ENCODE results near the gene GGA3. TPM values are rescaled to one million over a fixed set of nuclear protein-coding genes. Genes with fewer than 3 reads are reported as not detected.

The GGA3 gene
- total and polyA plus RNA-seq, 7 experiments from 2014 or later, result 13.2 to 128 (median 81.9) TPM

GRCh38 chr17:75237100-75238014, 24.0 kb downstream of the GGA3 start:
- CTCF ChIA-PET, result interaction anchor here (0.9 to 4.9 kb wide), 5 partner anchors 9 to 265 kb away, joined by 3 to 26 read pairs (median 3); no protein-coding TSS in a partner anchor

GRCh38 chr17:75232786-75233185, 28.6 kb downstream of the GGA3 start:
- peaks cover 0 to 44% (median 8%) of the 10 kb centered on the region in 5 donors for H3K36me3 Mint-ChIP-seq
- ATAC-seq (no peak), DNase-seq (no peak)
- CTCF ChIA-PET, result no interaction called here
- Histone ChIP-seq H3K27ac (ENCODE audit: low read depth, low read length) (no peak overlapping the region), H3K27me3 (ENCODE audit: control insufficient read depth in 2 of 2, insufficient read depth in 2 of 2, low read length in 2 of 2) (no peaks in the 10 kb centered on the region), H3K4me1 (ENCODE audit: control insufficient read depth in 2 of 2, insufficient read depth in 2 of 2, low read length in 2 of 2) (no peaks in the 10 kb centered on the region), H3K9me3 (ENCODE audit: control insufficient read depth in 2 of 3, low read length in 3 of 3) (no peaks in the 10 kb centered on the region), H3K36me3 (ENCODE audit: control insufficient read depth in 2 of 3, insufficient read depth in 3 of 3, low read length in 3 of 3) (peaks cover 22 to 89% (median 27%) of the 10 kb centered on the region in 3 experiments), H3K4me3 (ENCODE audit: low read length) (no peak overlapping the region)
- POLR2A ChIA-PET, result interaction anchor here (0.7 kb wide), 1 partner anchor 54 kb away, joined by 3 read pairs; no protein-coding TSS in a partner anchor
- no peaks in the 10 kb centered on the region for H3K27me3 Mint-ChIP-seq
- no peaks in the 10 kb centered on the region for H3K4me1 Mint-ChIP-seq
- no peaks in the 10 kb centered on the region for H3K9me3 Mint-ChIP-seq
- H3K4me3 Mint-ChIP-seq, result no peak overlapping the region
- H3K27ac Mint-ChIP-seq, result peak overlapping the region in 2 of 9 donors; percentile 48 to 60
- intact Hi-C loops (cut with micrococcal nuclease), result no loop called here

More at GRCh38 chr17:75237100-75238014, 24.0 kb downstream of the GGA3 start:
- Histone ChIP-seq H3K36me3 (ENCODE audit: control insufficient read depth in 2 of 3, insufficient read depth in 3 of 3, low read length in 3 of 3) (peaks cover 22 to 92% (median 34%) of the 10 kb centered on the region in 3 experiments), H3K4me3 (ENCODE audit: low read length) (no peak overlapping the region), H3K9me3 (ENCODE audit: control insufficient read depth in 2 of 3, low read length in 3 of 3) (no peaks in the 10 kb centered on the region), H3K4me1 (ENCODE audit: control insufficient read depth in 2 of 2, insufficient read depth in 2 of 2, low read length in 2 of 2) (peaks cover 0 to 14% of the 10 kb centered on the region in 2 donors), H3K27me3 (ENCODE audit: control insufficient read depth in 2 of 2, insufficient read depth in 2 of 2, low read length in 2 of 2) (no peaks in the 10 kb centered on the region), H3K27ac (ENCODE audit: low read depth, low read length) (no peak overlapping the region)
- POLR2A ChIA-PET, result interaction anchor here (0.6 kb wide), 1 partner anchor 10 kb away, joined by 4 read pairs; no protein-coding TSS in a partner anchor
- DNase-seq (no peak), ATAC-seq (no peak)
- Mint-ChIP-seq H3K27ac (peak overlapping the region in 2 of 9 donors; percentile 21 to 82), H3K36me3 (peaks cover 4 to 39% (median 14%) of the 10 kb centered on the region in 5 donors), H3K9me3 (no peaks in the 10 kb centered on the region), H3K27me3 (no peaks in the 10 kb centered on the region), H3K4me3 (no peak overlapping the region), H3K4me1 (peaks cover 5 to 13% (median 10%) of the 10 kb centered on the region in 7 donors)
- intact Hi-C loops (cut with micrococcal nuclease), result loop anchor here (1.0 kb wide), 3 partner anchors 123 to 276 kb away; no protein-coding TSS in a partner anchor

- ChIA-PET POLR2A (interaction anchor here (1.1 kb wide), 1 partner anchor 39 kb away, joined by 3 read pairs; the partner anchor contains the start of gene MIF4GD), CTCF (no interaction called here)
- H3K27me3 ChIP-seq (ENCODE audit: control insufficient read depth in 2 of 2, insufficient read depth in 2 of 2, low read length in 2 of 2), result no peaks in the 10 kb centered on the region
- peak overlapping the region in 2 of 9 donors; percentile 34 to 60 for H3K27ac Mint-ChIP-seq
- peaks cover 0 to 41% (median 8%) of the 10 kb centered on the region in 5 donors for H3K36me3 Mint-ChIP-seq
- H3K4me3 Mint-ChIP-seq, result no peak overlapping the region
- DNase-seq, result no peak
- intact Hi-C loops (cut with micrococcal nuclease), result no loop called here
- no peaks in the 10 kb centered on the region for H3K4me1 Mint-ChIP-seq
- no peaks in the 10 kb centered on the region for H3K27me3 Mint-ChIP-seq
- ATAC-seq, result no peak
- no peaks in the 10 kb centered on the region for H3K9me3 Mint-ChIP-seq
- H3K4me1 ChIP-seq (ENCODE audit: control insufficient read depth in 2 of 2, insufficient read depth in 2 of 2, low read length in 2 of 2), result no peaks in the 10 kb centered on the region
- H3K27ac ChIP-seq (ENCODE audit: low read depth, low read length), result no peak overlapping the region
- H3K36me3 ChIP-seq (ENCODE audit: control insufficient read depth in 2 of 3, insufficient read depth in 3 of 3, low read length in 3 of 3), result peaks cover 18 to 86% (median 27%) of the 10 kb centered on the region in 3 experiments
- no peak overlapping the region for H3K4me3 ChIP-seq (ENCODE audit: low read length)
- no peaks in the 10 kb centered on the region for H3K9me3 ChIP-seq (ENCODE audit: control insufficient read depth in 2 of 3, low read length in 3 of 3)
These were observed 29.5 kb downstream of the GGA3 start for GRCh38 chr17:75231741-75232464.

GRCh38 chr17:75231071-75231470, 30.3 kb downstream of the GGA3 start:
- intact Hi-C loops (cut with micrococcal nuclease), result no loop called here
- Histone ChIP-seq H3K9me3 (ENCODE audit: control insufficient read depth in 2 of 3, low read length in 3 of 3) (no peaks in the 10 kb centered on the region), H3K4me3 (ENCODE audit: low read length) (no peak overlapping the region), H3K4me1 (ENCODE audit: control insufficient read depth in 2 of 2, insufficient read depth in 2 of 2, low read length in 2 of 2) (no peaks in the 10 kb centered on the region), H3K27me3 (ENCODE audit: control insufficient read depth in 2 of 2, insufficient read depth in 2 of 2, low read length in 2 of 2) (no peaks in the 10 kb centered on the region), H3K36me3 (ENCODE audit: control insufficient read depth in 2 of 3, insufficient read depth in 3 of 3, low read length in 3 of 3) (peaks cover 10 to 88% (median 24%) of the 10 kb centered on the region in 3 experiments), H3K27ac (ENCODE audit: low read depth, low read length) (no peak overlapping the region)
- H3K36me3 Mint-ChIP-seq, result peaks cover 0 to 41% (median 8%) of the 10 kb centered on the region in 5 donors
- ATAC-seq, result no peak
- ChIA-PET POLR2A (interaction anchor here (0.6 to 1.2 kb wide), 2 partner anchors 30 to 270 kb away, joined by 3 read pairs; partner anchors contain the start of genes GGA3 and MRPS7), CTCF (no interaction called here)
- no peaks in the 10 kb centered on the region for H3K4me1 Mint-ChIP-seq
- peak overlapping the region in 1 of 9 donors; percentile 5 for H3K27ac Mint-ChIP-seq
- DNase-seq, result no peak
- no peaks in the 10 kb centered on the region for H3K27me3 Mint-ChIP-seq
- H3K4me3 Mint-ChIP-seq, result no peak overlapping the region
- no peaks in the 10 kb centered on the region for H3K9me3 Mint-ChIP-seq

- no peaks in the 10 kb centered on the region for H3K9me3 ChIP-seq (ENCODE audit: control insufficient read depth in 2 of 3, low read length in 3 of 3)
- ChIA-PET POLR2A (no interaction called here), CTCF (interaction anchor here (0.5 to 1.4 kb wide), 5 partner anchors 8 to 187 kb away, joined by 3 to 5 read pairs (median 4); no protein-coding TSS in a partner anchor)
- H3K36me3 ChIP-seq (ENCODE audit: control insufficient read depth in 2 of 3, insufficient read depth in 3 of 3, low read length in 3 of 3), result peaks cover 3 to 82% (median 27%) of the 10 kb centered on the region in 3 experiments
- intact Hi-C loops (cut with micrococcal nuclease), result no loop called here
- no peak for DNase-seq
- Mint-ChIP-seq H3K36me3 (peaks cover 0 to 41% (median 4%) of the 10 kb centered on the region in 5 donors), H3K4me3 (no peak overlapping the region), H3K9me3 (no peaks in the 10 kb centered on the region), H3K4me1 (no peaks in the 10 kb centered on the region), H3K27me3 (no peaks in the 10 kb centered on the region), H3K27ac (peak overlapping the region in 2 of 9 donors; percentile 31 to 55)
- no peak for ATAC-seq
- no peaks in the 10 kb centered on the region for H3K4me1 ChIP-seq (ENCODE audit: control insufficient read depth in 2 of 2, insufficient read depth in 2 of 2, low read length in 2 of 2)
- H3K27me3 ChIP-seq (ENCODE audit: control insufficient read depth in 2 of 2, insufficient read depth in 2 of 2, low read length in 2 of 2), result no peaks in the 10 kb centered on the region
- H3K27ac ChIP-seq (ENCODE audit: low read depth, low read length), result no peak overlapping the region
- H3K4me3 ChIP-seq (ENCODE audit: low read length), result no peak overlapping the region
These were observed 32.6 kb downstream of the GGA3 start for GRCh38 chr17:75228847-75229246.

- H3K36me3 Mint-ChIP-seq, result peaks cover 0 to 41% (median 4%) of the 10 kb centered on the region in 5 donors
- Histone ChIP-seq H3K4me3 (ENCODE audit: low read length) (no peak overlapping the region), H3K9me3 (ENCODE audit: control insufficient read depth in 2 of 3, low read length in 3 of 3) (no peaks in the 10 kb centered on the region), H3K4me1 (ENCODE audit: control insufficient read depth in 2 of 2, insufficient read depth in 2 of 2, low read length in 2 of 2) (no peaks in the 10 kb centered on the region), H3K27ac (ENCODE audit: low read depth, low read length) (no peak overlapping the region), H3K27me3 (ENCODE audit: control insufficient read depth in 2 of 2, insufficient read depth in 2 of 2, low read length in 2 of 2) (no peaks in the 10 kb centered on the region), H3K36me3 (ENCODE audit: control insufficient read depth in 2 of 3, insufficient read depth in 3 of 3, low read length in 3 of 3) (peaks cover 3 to 83% (median 27%) of the 10 kb centered on the region in 3 experiments)
- ChIA-PET CTCF (interaction anchor here (0.8 to 1.4 kb wide), 3 partner anchors 8 to 27 kb away, joined by 3 to 5 read pairs (median 4); no protein-coding TSS in a partner anchor), POLR2A (interaction anchor here (0.6 to 0.7 kb wide), 2 partner anchors 8 to 32 kb away, joined by 3 to 6 read pairs; no protein-coding TSS in a partner anchor)
- H3K9me3 Mint-ChIP-seq, result no peaks in the 10 kb centered on the region
- H3K27ac Mint-ChIP-seq, result peak overlapping the region in 4 of 9 donors; percentile 17 to 88 (median 43)
- H3K4me3 Mint-ChIP-seq, result no peak overlapping the region
- H3K4me1 Mint-ChIP-seq, result no peaks in the 10 kb centered on the region
- ATAC-seq (peak; percentile 45), DNase-seq (no peak)
- H3K27me3 Mint-ChIP-seq, result no peaks in the 10 kb centered on the region
- intact Hi-C loops (cut with micrococcal nuclease), result no loop called here
These were observed 33.1 kb downstream of the GGA3 start for GRCh38 chr17:75228305-75228704.
